ENCODE results near the gene CAMKK2. TPM values are rescaled to one million over a fixed set of nuclear protein-coding genes. Genes with fewer than 3 reads are reported as not detected.

Gene CAMKK2
- total and polyA plus RNA-seq, 9 of the 15 experiments (the other 6 are each of a cell fraction or from before 2014, with no cell fraction given), result 4.3 to 32.0 (median 18.2) TPM

- TF ChIP-seq, protein P1, sequence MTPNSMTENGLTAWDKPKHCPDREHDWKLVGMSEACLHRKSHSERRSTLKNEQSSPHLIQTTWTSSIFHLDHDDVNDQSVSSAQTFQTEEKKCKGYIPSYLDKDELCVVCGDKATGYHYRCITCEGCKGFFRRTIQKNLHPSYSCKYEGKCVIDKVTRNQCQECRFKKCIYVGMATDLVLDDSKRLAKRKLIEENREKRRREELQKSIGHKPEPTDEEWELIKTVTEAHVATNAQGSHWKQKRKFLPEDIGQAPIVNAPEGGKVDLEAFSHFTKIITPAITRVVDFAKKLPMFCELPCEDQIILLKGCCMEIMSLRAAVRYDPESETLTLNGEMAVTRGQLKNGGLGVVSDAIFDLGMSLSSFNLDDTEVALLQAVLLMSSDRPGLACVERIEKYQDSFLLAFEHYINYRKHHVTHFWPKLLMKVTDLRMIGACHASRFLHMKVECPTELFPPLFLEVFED (CRISPR knock-in tag; conservative IDR thresholded peaks at IDR 0.05), result 0 out of 2 replicates have a peak, but pooled peaks have one; percentile 57
- TF ChIP-seq EP400 (IDR thresholded peaks at IDR 0.05), result peak; percentile 53; the same call in 1 of the 2 replicates
- TF ChIP-seq, protein P2, sequence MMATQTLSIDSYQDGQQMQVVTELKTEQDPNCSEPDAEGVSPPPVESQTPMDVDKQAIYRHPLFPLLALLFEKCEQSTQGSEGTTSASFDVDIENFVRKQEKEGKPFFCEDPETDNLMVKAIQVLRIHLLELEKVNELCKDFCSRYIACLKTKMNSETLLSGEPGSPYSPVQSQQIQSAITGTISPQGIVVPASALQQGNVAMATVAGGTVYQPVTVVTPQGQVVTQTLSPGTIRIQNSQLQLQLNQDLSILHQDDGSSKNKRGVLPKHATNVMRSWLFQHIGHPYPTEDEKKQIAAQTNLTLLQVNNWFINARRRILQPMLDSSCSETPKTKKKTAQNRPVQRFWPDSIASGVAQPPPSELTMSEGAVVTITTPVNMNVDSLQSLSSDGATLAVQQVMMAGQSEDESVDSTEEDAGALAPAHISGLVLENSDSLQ (IDR thresholded peaks at IDR 0.05), result peak; percentile 50
- 0 out of 2 replicates have a peak, but pooled peaks have one; percentile 16 for TF ChIP-seq L3MBTL2 (IDR thresholded peaks at IDR 0.05)
- no peak for TF ChIP-seq SMAD1 (IDR thresholded peaks at IDR 0.05; ENCODE audit: low read depth, low read length, partially characterized antibody)
- peak; percentile 89 for TF ChIP-seq TAL1 (IDR thresholded peaks at IDR 0.05)
- TF ChIP-seq, protein P3, sequence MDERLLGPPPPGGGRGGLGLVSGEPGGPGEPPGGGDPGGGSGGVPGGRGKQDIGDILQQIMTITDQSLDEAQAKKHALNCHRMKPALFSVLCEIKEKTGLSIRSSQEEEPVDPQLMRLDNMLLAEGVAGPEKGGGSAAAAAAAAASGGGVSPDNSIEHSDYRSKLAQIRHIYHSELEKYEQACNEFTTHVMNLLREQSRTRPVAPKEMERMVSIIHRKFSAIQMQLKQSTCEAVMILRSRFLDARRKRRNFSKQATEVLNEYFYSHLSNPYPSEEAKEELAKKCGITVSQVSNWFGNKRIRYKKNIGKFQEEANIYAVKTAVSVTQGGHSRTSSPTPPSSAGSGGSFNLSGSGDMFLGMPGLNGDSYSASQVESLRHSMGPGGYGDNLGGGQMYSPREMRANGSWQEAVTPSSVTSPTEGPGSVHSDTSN (CRISPR knock-in tag; IDR thresholded peaks at IDR 0.05; ENCODE audit: low read depth), result no peak
- TF ChIP-seq, protein P3 (tag; conservative IDR thresholded peaks at IDR 0.05; ENCODE audit: low read depth), result peak; percentile 46; the same call in 1 of the 2 replicates
- no peak for TF ChIP-seq SAFB (IDR thresholded peaks at IDR 0.05; ENCODE audit: borderline replicate concordance, low read depth, low read length)
- peak; percentile 43; the same call in 1 of the 2 replicates for TF ChIP-seq PHB2 (IDR thresholded peaks at IDR 0.05; ENCODE audit: low read depth)
- TF ChIP-seq CC2D1A (IDR thresholded peaks at IDR 0.05), result peak; percentile 58
- peak; percentile 91; the same call in 1 of the 2 replicates for TF ChIP-seq SMARCA5 (IDR thresholded peaks at IDR 0.05)
- TF ChIP-seq HDAC1 (IDR thresholded peaks at IDR 0.05), result peak in 1 of 2 experiments; percentile 54; a peak in 2 of 4 replicates
- peak; percentile 98 for TF ChIP-seq ADNP (tag; IDR thresholded peaks at IDR 0.05)
- TF ChIP-seq ZNF695 (CRISPR knock-in tag; IDR thresholded peaks at IDR 0.05), result no peak
- TF ChIP-seq CREM (IDR thresholded peaks at IDR 0.05; ENCODE audit: low read depth), result peak; percentile 67; the same call in 1 of the 2 replicates
- TF ChIP-seq NBN (IDR thresholded peaks at IDR 0.05; ENCODE audit: low read depth), result peak; percentile 52
- TF ChIP-seq NFIC (IDR thresholded peaks at IDR 0.05), result peak; percentile 30; the same call in 1 of the 2 replicates
- peak; percentile 51 for TF ChIP-seq HDAC3 (IDR thresholded peaks at IDR 0.05; ENCODE audit: borderline replicate concordance, partially characterized antibody)
- TF ChIP-seq HNRNPK (IDR thresholded peaks at IDR 0.05; ENCODE audit: low read depth, low read length, poor library complexity, severe bottlenecking), result no peak
- TF ChIP-seq, protein P4, sequence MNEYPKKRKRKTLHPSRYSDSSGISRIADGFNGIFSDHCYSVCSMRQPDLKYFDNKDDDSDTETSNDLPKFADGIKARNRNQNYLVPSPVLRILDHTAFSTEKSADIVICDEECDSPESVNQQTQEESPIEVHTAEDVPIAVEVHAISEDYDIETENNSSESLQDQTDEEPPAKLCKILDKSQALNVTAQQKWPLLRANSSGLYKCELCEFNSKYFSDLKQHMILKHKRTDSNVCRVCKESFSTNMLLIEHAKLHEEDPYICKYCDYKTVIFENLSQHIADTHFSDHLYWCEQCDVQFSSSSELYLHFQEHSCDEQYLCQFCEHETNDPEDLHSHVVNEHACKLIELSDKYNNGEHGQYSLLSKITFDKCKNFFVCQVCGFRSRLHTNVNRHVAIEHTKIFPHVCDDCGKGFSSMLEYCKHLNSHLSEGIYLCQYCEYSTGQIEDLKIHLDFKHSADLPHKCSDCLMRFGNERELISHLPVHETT (CRISPR knock-in tag; conservative IDR thresholded peaks at IDR 0.05 in 1 of 2, IDR thresholded peaks at IDR 0.05 in 1 of 2), result peak in 1 of 2 experiments; percentile 30; a peak in 1 of 4 replicates
- no peak for TF ChIP-seq THRAP3 (IDR thresholded peaks at IDR 0.05; ENCODE audit: borderline replicate concordance)
Observed at GRCh38 chr12:121202407-121203355, 93.8 kb downstream of the CAMKK2 start (continued).

Data from K562 (cell line).